Mucosa of descending colon (tissue), 3 donors: ENCODE measurements around the gene ENPP7. TPM values are rescaled to one million over a fixed set of nuclear protein-coding genes. Genes with fewer than 3 reads are reported as not detected.

Experiments used
- ATAC-seq: fragments of 200-7000 bp; cut with Tn5 transposase; one replicate; pipeline ENCODE4 v1.9.1; 2020; ENCODE audit warnings: mild to moderate bottlenecking, moderate library complexity
- DNase-seq, 3 donors: peaks; one replicate each; pipeline ENCODE4 v3.0.0-alpha.2; 2020
- H3K36me3 ChIP-seq: fragments of 200-600 bp; one replicate; pipeline ENCODE4 v1.8.0; 2021; ENCODE audit warnings: low read depth, mild to moderate bottlenecking
- H3K4me1 ChIP-seq: fragments of 200-600 bp; one replicate; pipeline ENCODE4 v1.8.0; 2021; ENCODE audit warnings: low read depth, mild to moderate bottlenecking
- H3K4me3 ChIP-seq: fragments of 200-600 bp; one replicate; pipeline ENCODE4 v1.8.0; 2021; ENCODE audit warnings: mild to moderate bottlenecking
- H3K9me3 ChIP-seq: fragments of 200-600 bp; one replicate; pipeline ENCODE4 v1.8.0; 2021; ENCODE audit warnings: mild to moderate bottlenecking
- CTCF ChIP-seq: fragments of 200-600 bp; IDR thresholded peaks from one replicate; pipeline ENCODE4 v1.8.0; 2022; ENCODE audit warnings: antibody characterized with exemption, mild to moderate bottlenecking
- intact Hi-C, 2 donors: fragments of 100-400 bp; cut with DNase I in 1 of 2; cut with micrococcal nuclease in 1 of 2; formaldehyde crosslinking; loops; one replicate each; pipeline versions ENCODE4 v1.11.0 to v1.11.1; 2022; cut with DNase I, micrococcal nuclease
- total RNA-seq, 3 donors: library from RNA; stranded (reverse); fragmentation: NEBNext Ultra II Directional in 2 of 3; extraction: Animal tissue kit (Norgen Biotek cat#: 25700) in 2 of 3; gene quantifications; one replicate each; pipeline versions ENCODE4 v1.2.1 to v1.2.4, GENCODE V29; 2021 to 2023
- donor health status: DM: no; HTN: no; CAD: no; lungs with moderate emphysema.
- donor health status: DM: no; HTN: no; CAD: no.
- donor health status: DM: no; HTN: yes; CAD: no.

The ENPP7 gene
- total RNA-seq, 3 donors from 2014 or later, result not detected

- intact Hi-C loops, result no loop called here
Measured at GRCh38 chr17:79685121-79685520, 45.6 kb upstream of the ENPP7 start.

GRCh38 chr17:79686476-79686875 lies 44.3 kb upstream of the ENPP7 start:
- intact Hi-C loops, result no loop called here

More at GRCh38 chr17:79685121-79685520, 45.6 kb upstream of the ENPP7 start:
- no peak for DNase-seq
- TF ChIP-seq CTCF, result no peak
- no peaks in the 10 kb centered on the region for H3K36me3 ChIP-seq
- H3K9me3 ChIP-seq, result no peaks in the 10 kb centered on the region
- H3K4me3 ChIP-seq, result no peak overlapping the region
- ATAC-seq, result no peak
- H3K4me1 ChIP-seq, result no peaks in the 10 kb centered on the region

GRCh38 chr17:79690466-79690865 lies 40.3 kb upstream of the ENPP7 start:
- no peak overlapping the region for H3K4me3 ChIP-seq
- intact Hi-C loops, result no loop called here
- ATAC-seq (no peak), DNase-seq (no peak)
- no peaks in the 10 kb centered on the region for H3K9me3 ChIP-seq
- no peak for TF ChIP-seq CTCF
- H3K4me1 ChIP-seq, result no peaks in the 10 kb centered on the region
- H3K36me3 ChIP-seq, result no peaks in the 10 kb centered on the region

More at GRCh38 chr17:79686476-79686875, 44.3 kb upstream of the ENPP7 start:
- DNase-seq (no peak), ATAC-seq (no peak)
- H3K9me3 ChIP-seq, result no peaks in the 10 kb centered on the region
- no peaks in the 10 kb centered on the region for H3K4me1 ChIP-seq
- no peak overlapping the region for H3K4me3 ChIP-seq
- no peak for TF ChIP-seq CTCF
- no peaks in the 10 kb centered on the region for H3K36me3 ChIP-seq

- no peak for ATAC-seq
Measured at GRCh38 chr17:79690988-79691836, 39.5 kb upstream of the ENPP7 start.

GRCh38 chr17:79691931-79692330 lies 38.8 kb upstream of the ENPP7 start:
- Histone ChIP-seq H3K36me3 (no peaks in the 10 kb centered on the region), H3K9me3 (no peaks in the 10 kb centered on the region), H3K4me1 (peaks cover 3% of the 10 kb centered on the region), H3K4me3 (no peak overlapping the region)
- intact Hi-C loops, result no loop called here
- ATAC-seq (no peak), DNase-seq (no peak)
- TF ChIP-seq CTCF, result no peak

More at GRCh38 chr17:79690988-79691836, 39.5 kb upstream of the ENPP7 start:
- Histone ChIP-seq H3K4me3 (no peak overlapping the region), H3K36me3 (no peaks in the 10 kb centered on the region), H3K4me1 (peaks cover 3% of the 10 kb centered on the region), H3K9me3 (no peaks in the 10 kb centered on the region)
- TF ChIP-seq CTCF, result no peak
- no peak for DNase-seq
- intact Hi-C loops, result no loop called here
